Coronary artery (tissue), 2 donors: Measurements from ENCODE around the gene KLHL42.

Experiments
- DNase-seq: peaks from one replicate; pipeline ENCODE4 v3.0.0-alpha.2; 2017; ENCODE audit warnings: low spot score
- H3K27ac ChIP-seq, 2 donors: fragments of 200-600 bp; sonication (generic); one replicate each; pipeline ENCODE4 v1.5.1; 2016 to 2019
- H3K4me3 ChIP-seq: fragments of 200-600 bp; sonication (generic); 2 replicates; pipeline ENCODE4 v1.5.1; 2016; ENCODE audit warnings: mild to moderate bottlenecking, moderate library complexity
- TF ChIP-seq, protein P1 (sequence below): fragments of 200-600 bp; sonication (generic); IDR thresholded peaks from one replicate; pipeline ENCODE4 v1.5.1; 2019; ENCODE audit warnings: antibody characterized with exemption

The KLHL42 gene

GRCh38 chr12:27780612-27781408 lies 777 bp downstream of the KLHL42 start:
- Histone ChIP-seq H3K27ac (peak overlapping the region; percentile 75 to 97), H3K4me3 (peak overlapping the region; percentile 81)
- TF ChIP-seq, protein P1, sequence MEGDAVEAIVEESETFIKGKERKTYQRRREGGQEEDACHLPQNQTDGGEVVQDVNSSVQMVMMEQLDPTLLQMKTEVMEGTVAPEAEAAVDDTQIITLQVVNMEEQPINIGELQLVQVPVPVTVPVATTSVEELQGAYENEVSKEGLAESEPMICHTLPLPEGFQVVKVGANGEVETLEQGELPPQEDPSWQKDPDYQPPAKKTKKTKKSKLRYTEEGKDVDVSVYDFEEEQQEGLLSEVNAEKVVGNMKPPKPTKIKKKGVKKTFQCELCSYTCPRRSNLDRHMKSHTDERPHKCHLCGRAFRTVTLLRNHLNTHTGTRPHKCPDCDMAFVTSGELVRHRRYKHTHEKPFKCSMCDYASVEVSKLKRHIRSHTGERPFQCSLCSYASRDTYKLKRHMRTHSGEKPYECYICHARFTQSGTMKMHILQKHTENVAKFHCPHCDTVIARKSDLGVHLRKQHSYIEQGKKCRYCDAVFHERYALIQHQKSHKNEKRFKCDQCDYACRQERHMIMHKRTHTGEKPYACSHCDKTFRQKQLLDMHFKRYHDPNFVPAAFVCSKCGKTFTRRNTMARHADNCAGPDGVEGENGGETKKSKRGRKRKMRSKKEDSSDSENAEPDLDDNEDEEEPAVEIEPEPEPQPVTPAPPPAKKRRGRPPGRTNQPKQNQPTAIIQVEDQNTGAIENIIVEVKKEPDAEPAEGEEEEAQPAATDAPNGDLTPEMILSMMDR: no peak
- peak; percentile 75 for DNase-seq

- peak overlapping the region; percentile 75 to 97 for H3K27ac ChIP-seq
- H3K4me3 ChIP-seq: peak overlapping the region; percentile 81
- TF ChIP-seq, protein P1: no peak
- no peak for DNase-seq
Measured at GRCh38 chr12:27781680-27782079, 1.6 kb downstream of the KLHL42 start.

- TF ChIP-seq, protein P1: no peak
- H3K4me3 ChIP-seq: peak overlapping the region; percentile 81
- H3K27ac ChIP-seq: no peak overlapping the region
- no peak for DNase-seq
Measured at GRCh38 chr12:27782481-27782880, 2.4 kb downstream of the KLHL42 start.

GRCh38 chr12:27785882-27786570 lies 6.0 kb downstream of the KLHL42 start:
- no peak for DNase-seq
- H3K27ac ChIP-seq: no peak overlapping the region
- TF ChIP-seq, protein P1: no peak
- no peak overlapping the region for H3K4me3 ChIP-seq

DNA sequence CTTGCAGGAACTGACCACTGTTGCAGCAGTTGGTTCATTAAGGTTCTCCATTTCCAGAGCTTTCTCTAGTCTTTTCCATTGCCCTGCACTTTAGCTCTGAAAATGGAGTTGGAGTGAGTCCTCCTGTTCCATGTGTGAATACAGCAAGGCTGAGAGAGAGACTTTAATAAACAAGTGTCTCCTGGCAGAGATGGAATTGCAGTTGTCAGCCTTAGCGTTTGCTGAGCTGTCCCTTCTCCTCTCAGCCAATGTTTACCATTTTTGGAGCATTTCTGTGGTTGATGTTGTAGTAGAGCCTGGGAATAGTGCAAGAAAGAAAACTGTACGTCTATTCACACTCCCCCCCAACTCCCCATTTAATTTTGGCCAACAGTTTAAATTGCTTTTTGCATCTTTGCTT lies 7.5 kb downstream of the KLHL42 start:
- Histone ChIP-seq H3K4me3 (no peak overlapping the region), H3K27ac (no peak overlapping the region)
- no peak for DNase-seq
- TF ChIP-seq, protein P1: no peak

GRCh38 chr12:27790179-27790578 lies 10.1 kb downstream of the KLHL42 start:
- DNase-seq: no peak
- TF ChIP-seq, protein P1: no peak
- H3K4me3 ChIP-seq: no peak overlapping the region
- H3K27ac ChIP-seq: no peak overlapping the region
